ENCODE data around the gene NFXL1. TPM values are rescaled to one million over a fixed set of nuclear protein-coding genes. Genes with fewer than 3 reads are reported as not detected.
"Not testable (repeated sequence)": the region's sequence is repeated elsewhere in the genome, so short reads cannot be mapped to it uniquely, and the experiment has no call there.

Gene NFXL1
- total RNA-seq, 4 donors from 2014 or later, result 10.7 to 33.2 (median 12.5) TPM

GRCh38 chr4:47926667-47927258 is 12.4 kb upstream of the NFXL1 start:
- intact Hi-C loops (cut with DNase I; ENCODE audit: low total_unique reads), result no loop called here
- TF ChIP-seq POLR2A (IDR thresholded peaks at IDR 0.05), result no peak
- no peak overlapping the region for H3K4me3 ChIP-seq (ENCODE audit: low read depth, poor library complexity, severe bottlenecking)
- DNase-seq (ENCODE audit: low spot score in 2 of 2), result no peak
- WGBS, 2 donors, result 14 to 17% methylated on average over 15 of the region's 15 CpGs

- intact Hi-C loops (cut with DNase I; ENCODE audit: low total_unique reads); H3K4me3 ChIP-seq (ENCODE audit: low read depth, poor library complexity, severe bottlenecking); DNase-seq (ENCODE audit: low spot score in 2 of 2): not testable (repeated sequence)
- 79 to 80% methylated on average over 8 of the region's 8 CpGs for WGBS, 2 donors
Measured at GRCh38 chr4:47923261-47923608, 8.9 kb upstream of the NFXL1 start.

GRCh38 chr4:47922436-47923260 is 8.3 kb upstream of the NFXL1 start:
- intact Hi-C loops (cut with DNase I; ENCODE audit: low total_unique reads); H3K4me3 ChIP-seq (ENCODE audit: low read depth, poor library complexity, severe bottlenecking); DNase-seq (ENCODE audit: low spot score in 2 of 2): not testable (repeated sequence)
- 68 to 74% methylated on average over 17 of the region's 17 CpGs for WGBS, 2 donors

- H3K4me3 ChIP-seq (ENCODE audit: low read depth, poor library complexity, severe bottlenecking); DNase-seq (ENCODE audit: low spot score in 2 of 2); intact Hi-C loops (cut with DNase I; ENCODE audit: low total_unique reads): not testable (repeated sequence)
- 97 to 100% methylated on average over 1 of the region's 1 CpG for WGBS, 2 donors
Measured at GRCh38 chr4:47917163-47917562, 2.8 kb upstream of the NFXL1 start.

GRCh38 chr4:47915378-47915777 is 995 bp upstream of the NFXL1 start:
- TF ChIP-seq POLR2A (IDR thresholded peaks at IDR 0.05), result no peak
- TF ChIP-seq, protein P1, sequence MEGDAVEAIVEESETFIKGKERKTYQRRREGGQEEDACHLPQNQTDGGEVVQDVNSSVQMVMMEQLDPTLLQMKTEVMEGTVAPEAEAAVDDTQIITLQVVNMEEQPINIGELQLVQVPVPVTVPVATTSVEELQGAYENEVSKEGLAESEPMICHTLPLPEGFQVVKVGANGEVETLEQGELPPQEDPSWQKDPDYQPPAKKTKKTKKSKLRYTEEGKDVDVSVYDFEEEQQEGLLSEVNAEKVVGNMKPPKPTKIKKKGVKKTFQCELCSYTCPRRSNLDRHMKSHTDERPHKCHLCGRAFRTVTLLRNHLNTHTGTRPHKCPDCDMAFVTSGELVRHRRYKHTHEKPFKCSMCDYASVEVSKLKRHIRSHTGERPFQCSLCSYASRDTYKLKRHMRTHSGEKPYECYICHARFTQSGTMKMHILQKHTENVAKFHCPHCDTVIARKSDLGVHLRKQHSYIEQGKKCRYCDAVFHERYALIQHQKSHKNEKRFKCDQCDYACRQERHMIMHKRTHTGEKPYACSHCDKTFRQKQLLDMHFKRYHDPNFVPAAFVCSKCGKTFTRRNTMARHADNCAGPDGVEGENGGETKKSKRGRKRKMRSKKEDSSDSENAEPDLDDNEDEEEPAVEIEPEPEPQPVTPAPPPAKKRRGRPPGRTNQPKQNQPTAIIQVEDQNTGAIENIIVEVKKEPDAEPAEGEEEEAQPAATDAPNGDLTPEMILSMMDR (IDR thresholded peaks at IDR 0.05), result no peak
- no peak overlapping the region for H3K4me3 ChIP-seq (ENCODE audit: low read depth, poor library complexity, severe bottlenecking)
- intact Hi-C loops (cut with DNase I; ENCODE audit: low total_unique reads), result no loop called here
- whole genome bisulfite sequencing, 2 donors, result 48 to 58% methylated on average over 3 of the region's 3 CpGs
- DNase-seq (ENCODE audit: low spot score in 2 of 2), result no peak

- TF ChIP-seq, protein P1 (IDR thresholded peaks at IDR 0.05), result no peak
- no peak for TF ChIP-seq POLR2A (IDR thresholded peaks at IDR 0.05)
- no peak overlapping the region for H3K4me3 ChIP-seq (ENCODE audit: low read depth, poor library complexity, severe bottlenecking)
- 1 to 2% methylated on average over 6 of the region's 6 CpGs for WGBS, 2 donors
- intact Hi-C loops (cut with DNase I; ENCODE audit: low total_unique reads), result no loop called here
- no peak for DNase-seq (ENCODE audit: low spot score in 2 of 2)
Measured at GRCh38 chr4:47914926-47915237, 499 bp upstream of the NFXL1 start.

DNA sequence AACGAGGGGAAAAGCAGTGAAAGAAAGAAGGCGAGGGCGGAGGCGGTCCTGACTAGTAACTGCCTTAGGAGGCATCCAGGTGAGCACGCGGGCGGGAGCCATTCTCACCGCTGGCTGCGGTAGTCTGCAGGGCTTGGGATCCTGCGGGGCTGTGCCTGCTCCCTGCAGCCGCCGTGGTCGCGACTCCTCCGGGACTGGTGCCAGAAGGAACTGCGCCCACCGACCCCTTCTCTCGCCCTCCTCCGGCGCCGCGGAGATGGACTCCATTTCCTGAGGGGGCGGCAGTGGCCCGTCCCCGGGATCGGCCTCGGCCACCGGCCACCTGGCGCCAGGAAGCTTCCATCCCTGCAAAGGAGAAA is 543 bp downstream of the NFXL1 start:
- TF ChIP-seq POLR2A (IDR thresholded peaks at IDR 0.05), result no peak
- TF ChIP-seq, protein P1 (IDR thresholded peaks at IDR 0.05), result no peak
- 0 to 1% methylated on average over 26 to 29 of the region's 29 CpGs for WGBS, 2 donors
- intact Hi-C loops (cut with DNase I; ENCODE audit: low total_unique reads), result no loop called here
- peak in 1 of 2 donors; percentile 90 for DNase-seq (ENCODE audit: low spot score in 2 of 2)
- H3K4me3 ChIP-seq (ENCODE audit: low read depth, poor library complexity, severe bottlenecking), result peak overlapping the region; percentile 82

DNA sequence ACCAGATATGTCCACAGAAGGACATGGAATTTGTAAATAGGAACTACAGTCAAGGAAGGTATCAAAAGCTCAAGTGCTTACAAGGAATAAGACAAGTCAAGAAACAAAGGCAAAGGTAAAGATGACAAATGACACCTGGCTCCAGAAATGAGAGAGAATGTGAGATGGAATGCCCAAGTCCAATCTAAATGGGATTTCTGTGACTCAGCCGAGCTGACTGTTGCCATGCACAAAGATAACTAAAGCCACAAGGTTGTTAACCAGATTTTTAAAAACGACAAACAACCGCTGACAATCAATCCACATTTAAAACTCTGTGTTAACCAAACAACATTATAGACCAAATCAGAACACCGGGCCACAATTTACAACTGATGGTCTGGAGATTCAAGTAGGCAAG is 1.1 kb downstream of the NFXL1 start:
- intact Hi-C loops (cut with DNase I; ENCODE audit: low total_unique reads), result no loop called here
- TF ChIP-seq, protein P1 (IDR thresholded peaks at IDR 0.05), result no peak
- TF ChIP-seq POLR2A (IDR thresholded peaks at IDR 0.05), result no peak
- DNase-seq (ENCODE audit: low spot score in 2 of 2), result no peak
- WGBS, 2 donors, result 14 to 17% methylated on average over 4 of the region's 4 CpGs
- peak overlapping the region; percentile 82 for H3K4me3 ChIP-seq (ENCODE audit: low read depth, poor library complexity, severe bottlenecking)
